ENCODE data around the gene DPP6.
"Not testable (repeated sequence)": the region's sequence is repeated elsewhere in the genome, so short reads cannot be mapped to it uniquely, and the experiment has no call there.

Gene DPP6

DNA sequence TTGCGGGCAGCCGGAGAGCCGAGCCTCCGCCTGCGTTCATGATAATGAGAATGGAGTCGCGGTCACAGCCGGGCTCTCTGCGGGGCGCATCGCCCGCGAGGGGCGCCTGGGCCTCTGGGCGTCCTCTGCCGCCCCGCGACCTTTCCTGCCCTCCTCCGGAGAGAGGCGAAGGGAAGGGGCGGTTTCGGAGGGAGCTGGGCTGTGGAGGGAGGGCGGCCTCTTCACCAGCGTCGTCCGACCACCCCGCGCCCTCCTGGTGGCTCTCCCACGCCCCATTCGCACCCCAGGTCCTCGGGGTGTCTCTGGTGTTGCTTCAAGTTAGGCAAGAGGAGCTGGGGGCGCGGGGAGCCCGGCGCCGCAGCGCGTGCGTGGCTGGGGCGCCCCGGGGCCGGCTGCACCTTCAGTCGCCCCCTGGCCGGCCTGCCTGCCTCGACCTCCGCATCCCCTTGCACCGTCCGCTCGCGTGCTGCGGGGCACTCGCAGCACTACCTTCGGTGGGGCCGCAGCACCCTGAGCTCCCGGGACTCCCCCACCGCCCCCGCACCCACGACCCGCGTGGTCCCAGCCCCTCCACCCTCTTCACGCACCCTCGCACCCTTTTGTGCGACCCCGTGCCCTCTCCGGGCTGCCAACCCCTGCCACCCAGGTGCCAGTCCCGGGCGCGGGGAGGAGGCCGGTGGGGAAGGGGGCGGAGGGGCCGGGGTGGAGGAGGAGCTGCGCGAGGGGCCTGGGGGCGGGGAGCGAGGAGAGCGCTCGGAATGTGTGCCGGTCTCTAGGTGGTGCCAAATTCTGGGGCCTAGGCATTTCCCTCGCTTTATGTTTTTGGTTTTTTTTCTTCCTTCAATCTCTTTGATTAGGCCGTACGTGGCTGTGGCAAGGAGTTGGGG lies at the start of gene DPP6:
Gene DPP6 (plus strand): TSS at position 756 of the 887 bp plus-strand sequence.
- in situ Hi-C loops (cut with MboI; ENCODE audit: low pct_unique_long_range_greater_than_20kb, low sequenced_read_pairs, unreplicated experiment); DNase-seq (ENCODE audit: low spot score): not testable (repeated sequence)

DNA sequence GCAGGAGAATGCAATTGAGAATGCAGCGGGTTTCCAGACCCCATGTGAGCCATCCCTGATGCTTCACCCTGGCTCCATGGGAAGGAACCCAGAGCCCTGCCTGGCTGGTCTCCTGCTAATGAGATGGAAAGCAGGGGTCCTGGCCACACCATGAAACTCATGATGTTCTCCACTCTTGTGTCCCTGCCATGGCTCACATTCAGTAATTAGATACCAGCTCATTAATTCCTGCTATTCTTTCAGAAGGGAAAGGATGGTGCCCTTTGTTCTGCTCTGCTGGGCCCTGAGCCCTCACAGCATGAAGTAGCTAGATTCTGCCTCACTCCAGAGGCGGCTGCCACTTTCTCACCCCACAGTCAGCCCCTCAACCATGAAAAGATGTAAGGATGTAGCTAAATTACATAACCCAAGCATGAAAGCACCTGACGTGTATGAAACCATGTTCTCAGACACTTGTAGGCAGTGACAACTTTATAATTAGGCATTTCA lies 42.7 kb upstream of the DPP6 start:
- in situ Hi-C loops (cut with MboI; ENCODE audit: low pct_unique_long_range_greater_than_20kb, low sequenced_read_pairs, unreplicated experiment); DNase-seq (ENCODE audit: low spot score): not testable (repeated sequence)

DNA sequence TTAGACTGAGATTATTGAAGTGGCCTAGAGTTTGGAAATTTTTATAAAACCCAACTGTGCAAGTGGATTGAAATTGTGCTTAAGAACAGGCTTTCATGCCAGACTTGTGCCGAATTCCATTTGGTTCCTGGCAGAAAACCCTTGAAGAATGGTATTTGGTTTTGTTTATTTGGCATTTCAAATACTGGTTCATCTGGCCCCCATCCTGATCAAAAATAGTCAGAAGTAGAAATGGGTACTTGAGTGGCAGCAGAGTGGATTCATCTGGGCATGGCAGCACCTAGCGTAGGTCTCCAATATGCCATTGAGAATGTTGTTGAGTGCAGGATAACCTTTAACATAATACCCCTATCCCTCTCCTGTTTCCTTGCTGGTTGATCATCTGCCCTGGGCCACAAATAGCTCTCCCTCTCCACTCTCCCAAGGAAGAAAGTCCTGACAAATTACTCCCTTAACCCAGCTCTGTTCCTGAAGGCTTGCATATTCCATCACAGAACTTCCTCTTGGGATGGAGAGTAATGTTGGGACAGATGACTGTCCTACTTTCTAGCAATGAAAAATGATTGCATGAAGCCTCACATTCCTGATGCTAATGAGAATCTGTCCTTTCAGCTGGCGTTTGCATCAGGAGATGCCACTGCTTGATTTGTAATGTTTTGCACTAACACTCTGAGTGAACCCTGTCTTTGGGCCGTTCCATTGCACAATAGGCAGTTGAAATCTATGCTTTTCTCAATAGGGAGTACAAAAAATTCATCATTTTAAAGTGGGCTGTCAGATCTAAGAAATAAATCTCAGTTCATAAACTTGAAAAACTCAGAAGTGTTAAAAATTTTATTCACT lies 41.3 kb upstream of the DPP6 start:
- DNase-seq (ENCODE audit: low spot score); in situ Hi-C loops (cut with MboI; ENCODE audit: low pct_unique_long_range_greater_than_20kb, low sequenced_read_pairs, unreplicated experiment): not testable (repeated sequence)

- in situ Hi-C loops (cut with MboI; ENCODE audit: low pct_unique_long_range_greater_than_20kb, low sequenced_read_pairs, unreplicated experiment); DNase-seq (ENCODE audit: low spot score): not testable (repeated sequence)
These were observed 39.4 kb upstream of the DPP6 start for GRCh38 chr7:154012800-154013199.

- in situ Hi-C loops (cut with MboI; ENCODE audit: low pct_unique_long_range_greater_than_20kb, low sequenced_read_pairs, unreplicated experiment); DNase-seq (ENCODE audit: low spot score): not testable (repeated sequence)
These were observed 36.6 kb upstream of the DPP6 start for GRCh38 chr7:154015636-154016035.

- in situ Hi-C loops (cut with MboI; ENCODE audit: low pct_unique_long_range_greater_than_20kb, low sequenced_read_pairs, unreplicated experiment); DNase-seq (ENCODE audit: low spot score): not testable (repeated sequence)
These were observed 33.8 kb upstream of the DPP6 start for GRCh38 chr7:154018354-154018753.

- in situ Hi-C loops (cut with MboI; ENCODE audit: low pct_unique_long_range_greater_than_20kb, low sequenced_read_pairs, unreplicated experiment); DNase-seq (ENCODE audit: low spot score): not testable (repeated sequence)
These were observed 24.4 kb upstream of the DPP6 start for GRCh38 chr7:154027805-154028204.

GRCh38 chr7:154030476-154031080 lies 21.6 kb upstream of the DPP6 start:
- DNase-seq (ENCODE audit: low spot score); in situ Hi-C loops (cut with MboI; ENCODE audit: low pct_unique_long_range_greater_than_20kb, low sequenced_read_pairs, unreplicated experiment): not testable (repeated sequence)

DNA sequence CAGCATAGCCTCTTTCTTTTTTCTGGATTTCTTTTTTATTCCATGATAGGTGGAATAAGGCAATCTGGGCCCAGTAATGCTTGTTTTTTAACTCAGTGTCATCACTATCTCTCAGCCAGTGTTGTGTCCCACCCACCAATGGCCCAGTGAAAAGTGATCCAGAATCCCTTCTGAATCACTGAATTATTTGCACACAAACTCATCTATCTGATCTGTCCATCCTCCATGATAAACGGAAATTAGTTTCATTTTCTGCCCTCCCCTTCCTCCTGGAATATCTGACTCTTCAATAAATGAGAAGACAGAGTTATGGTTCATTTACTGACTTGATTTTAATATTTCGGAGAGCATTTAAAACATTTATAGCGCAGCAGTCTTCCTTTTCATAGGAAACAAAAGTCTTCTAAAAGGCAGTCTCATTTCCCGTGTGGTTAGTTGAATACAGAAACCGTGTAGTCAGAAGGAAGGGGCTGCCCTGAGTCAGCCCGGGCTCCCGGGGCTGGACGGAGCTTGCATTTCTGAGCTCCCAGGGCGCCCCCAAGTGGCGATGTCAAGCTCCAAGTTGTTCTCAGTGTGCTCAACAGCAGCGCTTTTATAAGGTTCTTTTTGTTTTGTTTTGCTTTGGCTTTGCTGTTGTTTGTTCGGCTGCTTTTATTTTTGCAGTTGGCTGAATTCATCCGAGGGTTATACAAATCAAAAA lies 12.6 kb upstream of the DPP6 start:
- in situ Hi-C loops (cut with MboI; ENCODE audit: low pct_unique_long_range_greater_than_20kb, low sequenced_read_pairs, unreplicated experiment): not testable (repeated sequence)

GRCh38 chr7:154050394-154050793 lies 1.8 kb upstream of the DPP6 start:
- in situ Hi-C loops (cut with MboI; ENCODE audit: low pct_unique_long_range_greater_than_20kb, low sequenced_read_pairs, unreplicated experiment); DNase-seq (ENCODE audit: low spot score): not testable (repeated sequence)

More for the DNA sequence above, 12.6 kb upstream of the DPP6 start:
- not testable (repeated sequence) for DNase-seq (ENCODE audit: low spot score)

- DNase-seq (ENCODE audit: low spot score); in situ Hi-C loops (cut with MboI; ENCODE audit: low pct_unique_long_range_greater_than_20kb, low sequenced_read_pairs, unreplicated experiment): not testable (repeated sequence)
These were observed 1.1 kb upstream of the DPP6 start for GRCh38 chr7:154051006-154051642.

GRCh38 chr7:154052530-154053252 lies 493 bp downstream of the DPP6 start:
- in situ Hi-C loops (cut with MboI; ENCODE audit: low pct_unique_long_range_greater_than_20kb, low sequenced_read_pairs, unreplicated experiment): not testable (repeated sequence)

GRCh38 chr7:154053466-154054312 lies 1.5 kb downstream of the DPP6 start:
- in situ Hi-C loops (cut with MboI; ENCODE audit: low pct_unique_long_range_greater_than_20kb, low sequenced_read_pairs, unreplicated experiment); DNase-seq (ENCODE audit: low spot score): not testable (repeated sequence)

More at GRCh38 chr7:154052530-154053252, 493 bp downstream of the DPP6 start:
- DNase-seq (ENCODE audit: low spot score): peak; percentile 1

DNA sequence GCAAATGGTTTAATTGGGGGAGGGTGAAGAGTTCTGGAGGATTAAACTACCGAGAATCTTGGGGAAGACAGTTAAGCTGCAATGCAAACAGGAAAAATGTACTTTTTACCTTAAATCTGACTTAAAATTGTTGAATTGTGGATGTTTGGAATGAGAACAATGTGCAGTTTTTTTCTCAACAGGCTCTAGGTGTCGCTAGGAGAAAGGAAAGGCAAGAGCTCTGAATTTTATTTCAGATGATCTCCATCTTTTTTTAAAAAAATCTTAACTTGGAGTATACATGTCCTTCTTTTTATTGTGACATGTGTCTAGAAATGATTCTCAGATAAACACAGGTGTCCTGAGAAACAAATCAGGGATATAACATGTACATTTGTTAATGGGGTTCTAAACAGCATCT lies 2.5 kb downstream of the DPP6 start:
- in situ Hi-C loops (cut with MboI; ENCODE audit: low pct_unique_long_range_greater_than_20kb, low sequenced_read_pairs, unreplicated experiment); DNase-seq (ENCODE audit: low spot score): not testable (repeated sequence)

DNA sequence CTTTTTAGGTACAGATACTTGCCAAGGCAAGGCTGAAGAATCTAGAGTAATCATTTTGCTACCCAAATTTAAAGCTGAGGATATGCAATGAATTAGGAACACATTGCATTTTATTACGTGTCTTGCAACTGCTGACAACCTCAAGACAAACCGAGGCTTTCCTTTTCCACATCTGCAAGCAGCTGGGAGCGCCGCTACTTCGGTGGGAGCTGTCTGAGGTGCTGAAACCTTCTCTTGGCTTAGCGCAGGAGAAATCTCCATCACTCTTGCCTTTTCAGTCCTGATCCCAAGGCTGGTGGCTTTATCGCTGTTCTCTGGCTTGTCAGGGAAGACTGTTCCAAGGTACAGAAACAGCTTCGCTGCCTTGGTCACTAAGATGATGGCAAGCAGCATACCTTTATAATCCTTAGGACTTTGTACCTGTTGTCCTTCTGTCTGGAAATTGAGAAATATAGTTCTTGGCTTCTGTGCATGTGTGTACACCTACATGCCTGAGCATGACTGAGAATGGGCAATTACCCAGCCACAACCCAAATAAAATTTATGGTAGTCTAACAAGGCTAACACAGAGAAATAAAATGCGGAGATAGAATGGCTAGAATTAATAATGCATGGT lies 3.4 kb downstream of the DPP6 start:
- DNase-seq (ENCODE audit: low spot score); in situ Hi-C loops (cut with MboI; ENCODE audit: low pct_unique_long_range_greater_than_20kb, low sequenced_read_pairs, unreplicated experiment): not testable (repeated sequence)

Data from GM13977 (cell line).